Endometrial microvascular endothelial cells (primary cell): ENCODE data around the gene EHMT2. TPM values are rescaled to one million over a fixed set of nuclear protein-coding genes. Genes with fewer than 3 reads are reported as not detected.

ENCODE experiments used
- in situ Hi-C: cut with HindIII; loops from 2 replicates; pipeline ENCODE4 v1.10.0; 2017; ENCODE audit warnings: low sequenced_read_pairs, low pct_unique_long_range_greater_than_20kb; ENCODE audit errors: inconsistent ontology term
- total RNA-seq: library from RNA; depleted of rRNA; stranded (reverse); fragments of >200 nt; gene quantifications from one replicate; pipeline ENCODE4 v1.2.3, GENCODE V29; 2015; ENCODE audit errors: inconsistent ontology term

EHMT2 gene
- 41.2 TPM for total RNA-seq

GRCh38 chr6:31897612-31898382 is at the start of gene EHMT2:
Gene EHMT2 (minus strand): TSS chr6:31897698. CDS start chr6:31897677, 21 bp downstream.
- in situ Hi-C loops: no loop called here

- in situ Hi-C loops: loop anchor here (25.0 kb wide), 1 partner anchor 165 kb away; the partner anchor contains the start of gene TNXB
Observed at GRCh38 chr6:31947070-31947675, 49.7 kb upstream of the EHMT2 start.

DNA sequence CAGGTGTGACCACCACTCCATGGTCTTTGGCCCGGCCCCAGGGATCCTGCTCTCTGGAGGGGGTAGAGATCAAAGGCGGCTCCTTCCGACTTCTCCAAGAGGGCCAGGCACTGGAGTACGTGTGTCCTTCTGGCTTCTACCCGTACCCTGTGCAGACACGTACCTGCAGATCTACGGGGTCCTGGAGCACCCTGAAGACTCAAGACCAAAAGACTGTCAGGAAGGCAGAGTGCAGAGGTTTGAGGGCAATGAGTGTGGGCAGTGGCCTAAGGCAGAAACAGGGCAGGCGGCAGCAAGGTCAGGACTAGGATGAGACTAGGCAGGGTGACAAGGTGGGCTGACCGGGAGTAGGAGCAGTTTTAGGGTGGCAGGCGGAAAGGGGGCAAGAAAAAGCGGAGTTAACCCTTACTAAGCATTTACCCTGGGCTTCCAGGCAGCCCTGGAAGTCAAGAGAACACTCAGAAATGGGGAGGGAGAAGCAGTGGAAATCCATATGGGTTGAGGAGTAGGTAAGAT is 48.9 kb upstream of the EHMT2 start:
- in situ Hi-C loops: loop anchor here (25.0 kb wide), 1 partner anchor 166 kb away; the partner anchor contains the start of gene TNXB

- in situ Hi-C loops: loop anchor here (25.0 kb wide), 1 partner anchor 167 kb away; the partner anchor contains the start of gene TNXB
Observed at GRCh38 chr6:31945507-31946369, 48.2 kb upstream of the EHMT2 start, which contains the start of gene CFB. Gene CFB (plus strand): TSS chr6:31946095. CDS start chr6:31946222, 127 bp downstream.

GRCh38 chr6:31945154-31945506 is 47.6 kb upstream of the EHMT2 start:
- in situ Hi-C loops: loop anchor here (25.0 kb wide), 1 partner anchor 167 kb away; the partner anchor contains the start of gene TNXB

- in situ Hi-C loops: loop anchor here (25.0 kb wide), 1 partner anchor 169 kb away; the partner anchor contains the start of gene TNXB
Observed at GRCh38 chr6:31943742-31944141, 46.2 kb upstream of the EHMT2 start.

GRCh38 chr6:31940256-31940664 is 42.8 kb upstream of the EHMT2 start:
- in situ Hi-C loops: loop anchor here (25.0 kb wide), 1 partner anchor 172 kb away; the partner anchor contains the start of gene TNXB

- in situ Hi-C loops: loop anchor here (25.0 kb wide), 1 partner anchor 176 kb away; the partner anchor contains the start of gene TNXB
Observed at GRCh38 chr6:31935823-31936222, 38.3 kb upstream of the EHMT2 start.

- in situ Hi-C loops: loop anchor here (25.0 kb wide), 1 partner anchor 177 kb away; the partner anchor contains the start of gene TNXB
Observed at GRCh38 chr6:31935021-31935420, 37.5 kb upstream of the EHMT2 start.

DNA sequence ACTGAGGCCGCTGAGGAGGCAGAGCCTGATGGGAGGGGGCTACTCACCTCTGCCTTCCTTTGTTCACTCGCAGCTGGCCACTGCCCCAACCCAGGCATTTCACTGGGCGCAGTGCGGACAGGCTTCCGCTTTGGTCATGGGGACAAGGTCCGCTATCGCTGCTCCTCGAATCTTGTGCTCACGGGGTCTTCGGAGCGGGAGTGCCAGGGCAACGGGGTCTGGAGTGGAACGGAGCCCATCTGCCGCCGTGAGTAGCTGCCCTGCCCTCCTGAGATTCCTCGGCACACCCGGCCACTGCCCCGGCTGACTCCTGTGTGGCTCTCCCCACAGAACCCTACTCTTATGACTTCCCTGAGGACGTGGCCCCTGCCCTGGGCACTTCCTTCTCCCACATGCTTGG is 36.0 kb upstream of the EHMT2 start:
- in situ Hi-C loops: loop anchor here (25.0 kb wide), 1 partner anchor 179 kb away; the partner anchor contains the start of gene TNXB

DNA sequence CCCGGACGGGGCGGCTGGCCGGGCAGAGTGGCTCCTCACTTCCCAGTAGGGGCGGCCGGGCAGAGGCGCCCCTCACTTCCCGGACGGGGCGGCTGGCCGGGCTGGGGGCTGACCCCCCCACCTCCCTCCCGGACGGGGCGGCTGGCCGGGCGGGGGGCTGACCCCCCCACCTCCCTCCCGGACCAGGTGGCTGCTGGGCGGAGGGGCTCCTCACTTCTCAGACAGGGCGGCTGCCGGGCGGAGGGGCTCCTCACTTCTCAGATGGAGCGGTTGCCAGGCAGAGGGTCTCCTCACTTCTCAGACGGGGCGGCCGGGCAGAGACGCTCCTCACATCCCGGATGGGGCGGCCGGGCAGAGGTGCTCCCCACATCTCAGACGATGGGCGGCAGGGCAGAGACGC is 34.6 kb upstream of the EHMT2 start:
- in situ Hi-C loops: loop anchor here (25.0 kb wide), 1 partner anchor 180 kb away; the partner anchor contains the start of gene TNXB

DNA sequence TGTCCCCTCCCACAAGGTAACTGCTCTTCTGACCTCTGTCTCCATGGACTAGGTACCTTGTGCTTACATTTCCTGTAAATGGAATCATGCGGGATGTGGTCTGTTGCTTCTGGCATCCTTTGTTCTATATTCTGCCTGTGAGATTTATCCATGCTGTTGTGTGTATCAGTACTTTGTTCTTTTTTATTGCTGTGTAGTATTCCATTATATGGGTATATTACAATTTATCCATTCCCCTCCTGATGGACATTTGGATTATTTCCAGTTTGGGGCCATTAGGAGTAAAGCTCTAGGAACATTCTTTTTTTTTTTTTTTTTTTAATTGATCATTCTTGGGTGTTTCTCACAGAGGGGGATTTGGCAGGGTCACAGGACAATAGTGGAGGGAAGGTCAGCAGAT is 33.5 kb upstream of the EHMT2 start:
- in situ Hi-C loops: loop anchor here (25.0 kb wide), 1 partner anchor 181 kb away; the partner anchor contains the start of gene TNXB

DNA sequence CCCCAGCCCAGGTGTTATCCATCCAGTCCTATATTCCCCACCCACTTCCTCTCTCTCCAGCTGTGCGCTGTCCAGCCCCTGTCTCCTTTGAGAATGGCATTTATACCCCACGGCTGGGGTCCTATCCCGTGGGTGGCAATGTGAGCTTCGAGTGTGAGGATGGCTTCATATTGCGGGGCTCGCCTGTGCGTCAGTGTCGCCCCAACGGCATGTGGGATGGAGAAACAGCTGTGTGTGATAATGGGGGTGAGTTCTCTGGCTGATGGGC is 31.1 kb upstream of the EHMT2 start:
- in situ Hi-C loops: loop anchor here (25.0 kb wide), 1 partner anchor 184 kb away; the partner anchor contains the start of gene TNXB

- in situ Hi-C loops: loop anchor here (25.0 kb wide), 1 partner anchor 184 kb away; the partner anchor contains the start of gene TNXB
Observed at GRCh38 chr6:31927863-31928671, 30.6 kb upstream of the EHMT2 start.

DNA sequence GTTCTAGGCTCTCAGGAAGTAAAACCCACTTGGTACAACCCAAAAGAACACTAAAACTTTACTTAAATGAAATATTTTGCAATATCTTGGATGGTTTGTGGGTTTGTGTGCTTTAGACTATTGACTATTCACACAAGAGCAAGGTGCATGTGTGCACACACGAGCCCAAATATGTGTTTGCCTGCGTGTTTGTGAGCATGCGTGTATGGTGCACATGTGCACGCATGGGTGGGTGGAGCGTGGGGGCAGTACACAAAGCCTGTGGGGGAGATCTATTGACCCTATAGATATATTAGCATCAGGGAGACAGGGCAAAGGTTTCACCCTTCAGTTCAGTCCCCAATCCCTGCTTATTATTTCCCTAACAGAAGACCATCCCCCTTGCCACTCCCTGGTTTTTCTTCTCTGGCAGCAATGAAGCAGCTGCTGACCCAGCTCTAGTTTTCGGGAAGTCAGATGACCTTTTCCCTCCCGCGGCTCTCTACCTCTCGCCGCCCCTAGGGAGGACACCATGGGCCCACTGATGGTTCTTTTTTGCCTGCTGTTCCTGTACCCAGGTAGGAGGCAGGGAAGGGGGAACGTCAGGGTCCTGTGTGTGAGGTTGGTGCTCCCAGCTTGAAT is 29.9 kb upstream of the EHMT2 start, which contains the start of gene C2:
Gene C2 (plus strand): TSS at position 476 of the 621 bp plus-strand sequence. CDS start 36 bp downstream, at position 512.
- in situ Hi-C loops: loop anchor here (25.0 kb wide), 1 partner anchor 185 kb away; the partner anchor contains the start of gene TNXB

- in situ Hi-C loops: no loop called here
Observed at GRCh38 chr6:31922942-31923341, 25.4 kb upstream of the EHMT2 start.

GRCh38 chr6:31920811-31921210 is 23.3 kb upstream of the EHMT2 start:
- in situ Hi-C loops: no loop called here
